Uterus (tissue), 4 donors: ENCODE results near the gene SERPINA4. TPM values are rescaled to one million over a fixed set of nuclear protein-coding genes. Genes with fewer than 3 reads are reported as not detected.

ENCODE experiments used
- DNase-seq, 2 donors: peaks; one replicate each; pipeline ENCODE4 v3.0.0-alpha.2; 2019 to 2020
- H3K27ac ChIP-seq, 2 donors: fragments of 200-600 bp; sonication (generic); 1 replicate in 1 of 2; 2 replicates in 1 of 2; pipeline ENCODE4 v1.5.1; 2016 to 2018
- H3K27me3 ChIP-seq, 2 donors: fragments of 200-600 bp; sonication (generic); one replicate each; pipeline ENCODE4 v1.5.1; 2018 to 2019; ENCODE audit warnings: control low read depth in 1 of 2
- H3K36me3 ChIP-seq, 2 donors: fragments of 200-600 bp; sonication (generic); one replicate each; pipeline ENCODE4 v1.5.1; 2019; ENCODE audit warnings: control low read depth in 1 of 2
- H3K4me1 ChIP-seq, 2 donors: fragments of 200-600 bp; sonication (generic); one replicate each; pipeline ENCODE4 v1.5.1; 2018 to 2019; ENCODE audit warnings: control low read depth in 1 of 2
- H3K4me3 ChIP-seq, 2 donors: fragments of 200-600 bp; sonication (generic); 1 replicate in 1 of 2; 2 replicates in 1 of 2; pipeline ENCODE4 v1.5.1; 2018 to 2019; ENCODE audit warnings: mild to moderate bottlenecking in 1 of 2
- H3K9me3 ChIP-seq, 2 donors: fragments of 200-600 bp; sonication (generic); one replicate each; pipeline ENCODE4 v1.5.1; 2019; ENCODE audit warnings: control low read depth in 1 of 2
- CTCF ChIP-seq, 4 experiments: fragments of 200-600 bp in 2 of 4; fragments of 450-650 bp in 2 of 4; sonication (generic) in 2 of 4; IDR thresholded peaks; one replicate each; pipeline ENCODE4 v1.5.1; 2016 to 2019; ENCODE audit warnings: antibody characterized with exemption in 4 of 4, mild to moderate bottlenecking in 2 of 4, moderate library complexity in 1 of 4
- POLR2A ChIP-seq, 2 donors: fragments of 450-650 bp; IDR thresholded peaks; one replicate each; pipeline ENCODE4 v1.6.1; 2016; ENCODE audit warnings: antibody characterized with exemption in 2 of 2, mild to moderate bottlenecking in 1 of 2, moderate library complexity in 1 of 2
- intact Hi-C: fragments of 100-400 bp; cut with DNase I; formaldehyde crosslinking; loops from one replicate; pipeline ENCODE4 v1.15.1; 2023; ENCODE audit warnings: low total_unique reads
- total RNA-seq, 4 donors: library from RNA; depleted of rRNA in 3 of 4; stranded (reverse); fragments of >200 nt in 3 of 4; gene quantifications; one replicate each; pipeline versions ENCODE4 v1.1.0 to v1.2.4, GENCODE V29; 2014 to 2023
- donor health status: DM: yes; HTN: yes; CAD: no.

The SERPINA4 gene
- total RNA-seq, 4 donors from 2014 or later = 0.28 TPM; not detected in 3

- TF ChIP-seq POLR2A (IDR thresholded peaks at IDR 0.05) (no peak), CTCF (IDR thresholded peaks at IDR 0.05) (no peak)
- no peak for DNase-seq
- no peaks in the 10 kb centered on the region for H3K27me3 ChIP-seq
- H3K27ac ChIP-seq = no peak overlapping the region
- no peaks in the 10 kb centered on the region for H3K4me1 ChIP-seq
- no peaks in the 10 kb centered on the region for H3K36me3 ChIP-seq
- intact Hi-C loops = no loop called here
- H3K4me3 ChIP-seq = no peak overlapping the region
- no peaks in the 10 kb centered on the region for H3K9me3 ChIP-seq
These were observed 8.8 kb downstream of the SERPINA4 start for GRCh38 chr14:94570002-94570400.

GRCh38 chr14:94570440-94570839 is 9.2 kb downstream of the SERPINA4 start:
- no peak for TF ChIP-seq CTCF (IDR thresholded peaks at IDR 0.05)
- no peak for TF ChIP-seq POLR2A (IDR thresholded peaks at IDR 0.05)
- intact Hi-C loops = no loop called here
- DNase-seq = no peak
- Histone ChIP-seq H3K27ac (no peak overlapping the region), H3K4me1 (no peaks in the 10 kb centered on the region), H3K27me3 (no peaks in the 10 kb centered on the region), H3K36me3 (no peaks in the 10 kb centered on the region), H3K9me3 (no peaks in the 10 kb centered on the region), H3K4me3 (no peak overlapping the region)

- TF ChIP-seq CTCF (IDR thresholded peaks at IDR 0.05) (no peak), POLR2A (IDR thresholded peaks at IDR 0.05) (no peak)
- intact Hi-C loops = no loop called here
- Histone ChIP-seq H3K36me3 (no peaks in the 10 kb centered on the region), H3K4me1 (no peaks in the 10 kb centered on the region), H3K9me3 (no peaks in the 10 kb centered on the region), H3K27ac (peak overlapping the region in 1 of 2 donors; percentile 39), H3K4me3 (no peak overlapping the region), H3K27me3 (no peaks in the 10 kb centered on the region)
- DNase-seq = no peak
These were observed 10.2 kb downstream of the SERPINA4 start for GRCh38 chr14:94571395-94571794.

GRCh38 chr14:94571950-94572349 is 10.7 kb downstream of the SERPINA4 start:
- Histone ChIP-seq H3K4me3 (no peak overlapping the region), H3K4me1 (no peaks in the 10 kb centered on the region), H3K9me3 (no peaks in the 10 kb centered on the region), H3K27me3 (no peaks in the 10 kb centered on the region), H3K36me3 (no peaks in the 10 kb centered on the region), H3K27ac (no peak overlapping the region)
- intact Hi-C loops = no loop called here
- no peak for DNase-seq
- TF ChIP-seq POLR2A (IDR thresholded peaks at IDR 0.05) (no peak), CTCF (IDR thresholded peaks at IDR 0.05) (no peak)

- Histone ChIP-seq H3K27ac (no peak overlapping the region), H3K4me3 (no peak overlapping the region), H3K36me3 (no peaks in the 10 kb centered on the region), H3K27me3 (no peaks in the 10 kb centered on the region), H3K4me1 (no peaks in the 10 kb centered on the region), H3K9me3 (no peaks in the 10 kb centered on the region)
- TF ChIP-seq POLR2A (IDR thresholded peaks at IDR 0.05) (no peak), CTCF (IDR thresholded peaks at IDR 0.05) (no peak)
- DNase-seq = no peak
- intact Hi-C loops = no loop called here
These were observed 11.5 kb downstream of the SERPINA4 start for GRCh38 chr14:94572637-94573303.
